Activated B cell treated with CpG ODN at 0.5 μM for 24 hours (primary cell): Measurements from ENCODE around the gene SLC35E1. TPM values are rescaled to one million over a fixed set of nuclear protein-coding genes. Genes with fewer than 3 reads are reported as not detected.
A peak's percentile ranks its signal among the peaks of the same experiment; 100 is the strongest.

Experiments used
- ATAC-seq: fragments of 200-7000 bp; cut with Tn5 transposase; one replicate; pipeline ENCODE4 v1.10.0; 2021; ENCODE audit warnings: low read depth, mild to moderate bottlenecking, moderate library complexity
- CTCF ChIA-PET: fragments of 350-600 bp; sonication (Branson Sonifier 250); formaldehyde crosslinking; loops from one replicate; lab custom pipeline; 2021; ENCODE audit warnings: antibody characterized with exemption; lab: Charles Lee
- POLR2A ChIA-PET: fragments of 350-600 bp; sonication (Branson Sonifier 250); formaldehyde crosslinking; loops from one replicate; lab custom pipeline; 2021; ENCODE audit warnings: antibody characterized with exemption; lab: Charles Lee
- DNase-seq: peaks from one replicate; pipeline ENCODE4 v3.0.0; 2022
- H3K27ac Mint-ChIP-seq: one replicate; pipeline ENCODE4 v1.8.0; 2020; ENCODE audit warnings: mixed read lengths
- H3K27me3 Mint-ChIP-seq: one replicate; pipeline ENCODE4 v1.8.0; 2021; ENCODE audit warnings: mixed read lengths
- H3K36me3 Mint-ChIP-seq: one replicate; pipeline ENCODE4 v1.8.0; 2021; ENCODE audit warnings: low read depth, mixed read lengths
- H3K4me1 Mint-ChIP-seq: one replicate; pipeline ENCODE4 v1.8.0; 2021; ENCODE audit warnings: mixed read lengths
- H3K4me3 Mint-ChIP-seq: one replicate; pipeline ENCODE4 v1.8.0; 2020; ENCODE audit warnings: mild to moderate bottlenecking, mixed read lengths
- H3K9me3 Mint-ChIP-seq: one replicate; pipeline ENCODE4 v1.8.0; 2020; ENCODE audit warnings: mixed read lengths
- CTCF ChIP-seq: fragments of 200-600 bp; IDR thresholded peaks from one replicate; pipeline ENCODE4 v1.8.0; 2022; ENCODE audit warnings: antibody characterized with exemption, mild to moderate bottlenecking
- intact Hi-C: fragments of 100-400 bp; cut with micrococcal nuclease; formaldehyde crosslinking; loops from one replicate; pipeline ENCODE4 v1.15.1; 2024
- total RNA-seq: library from RNA; stranded (reverse); gene quantifications from 2 replicates; pipeline ENCODE4 v1.2.3, GENCODE V29; 2022

SLC35E1 gene
- total RNA-seq, 1 donor from 2014 or later, result 51.7 TPM

GRCh38 chr19:16605553-16605994 is 33.4 kb upstream of the SLC35E1 start:
- peaks cover 17% of the 10 kb centered on the region for H3K36me3 Mint-ChIP-seq
- H3K4me1 Mint-ChIP-seq, result peaks cover 65% of the 10 kb centered on the region
- ChIA-PET POLR2A (interaction anchor here (1.0 to 1.4 kb wide), 3 partner anchors 15 to 20 kb away, joined by 3 read pairs; no protein-coding TSS in a partner anchor), CTCF (no interaction called here)
- TF ChIP-seq CTCF, result no peak
- intact Hi-C loops, result loop anchor here (2.0 kb wide), 1 partner anchor 17 kb away; no protein-coding TSS in a partner anchor
- H3K9me3 Mint-ChIP-seq, result no peaks in the 10 kb centered on the region
- no peak for DNase-seq
- H3K27ac Mint-ChIP-seq, result peak overlapping the region; percentile 65
- no peak for ATAC-seq
- H3K4me3 Mint-ChIP-seq, result no peak overlapping the region
- H3K27me3 Mint-ChIP-seq, result no peaks in the 10 kb centered on the region

GRCh38 chr19:16605115-16605514 is 32.9 kb upstream of the SLC35E1 start:
- ATAC-seq (no peak), DNase-seq (no peak)
- TF ChIP-seq CTCF, result no peak
- H3K36me3 Mint-ChIP-seq, result peaks cover 17% of the 10 kb centered on the region
- CTCF ChIA-PET, result no interaction called here
- POLR2A ChIA-PET, result interaction anchor here (0.6 to 1.4 kb wide), 2 partner anchors 15 to 24 kb away, joined by 3 to 6 read pairs; no protein-coding TSS in a partner anchor
- H3K9me3 Mint-ChIP-seq, result no peaks in the 10 kb centered on the region
- no peak overlapping the region for H3K4me3 Mint-ChIP-seq
- peak overlapping the region; percentile 65 for H3K27ac Mint-ChIP-seq
- intact Hi-C loops, result loop anchor here (2.0 kb wide), 1 partner anchor 16 kb away; no protein-coding TSS in a partner anchor
- peaks cover 66% of the 10 kb centered on the region for H3K4me1 Mint-ChIP-seq
- no peaks in the 10 kb centered on the region for H3K27me3 Mint-ChIP-seq

- Mint-ChIP-seq H3K27me3 (no peaks in the 10 kb centered on the region), H3K27ac (peak overlapping the region; percentile 65), H3K4me1 (peaks cover 65% of the 10 kb centered on the region), H3K36me3 (peaks cover 17% of the 10 kb centered on the region), H3K4me3 (no peak overlapping the region), H3K9me3 (no peaks in the 10 kb centered on the region)
- no peak for DNase-seq
- no peak for ATAC-seq
- POLR2A ChIA-PET, result interaction anchor here (0.6 to 1.4 kb wide), 3 partner anchors 14 to 25 kb away, joined by 3 to 6 read pairs (median 4); no protein-coding TSS in a partner anchor
- intact Hi-C loops, result loop anchor here (2.0 kb wide), 1 partner anchor 16 kb away; no protein-coding TSS in a partner anchor
- CTCF ChIA-PET, result no interaction called here
- TF ChIP-seq CTCF, result no peak
These were observed 32.4 kb upstream of the SLC35E1 start for GRCh38 chr19:16604615-16605014.

- Mint-ChIP-seq H3K27me3 (no peaks in the 10 kb centered on the region), H3K4me1 (peaks cover 65% of the 10 kb centered on the region), H3K9me3 (no peaks in the 10 kb centered on the region), H3K36me3 (peaks cover 21% of the 10 kb centered on the region), H3K4me3 (no peak overlapping the region), H3K27ac (no peak overlapping the region)
- CTCF ChIA-PET, result interaction anchor here (0.9 kb wide), 1 partner anchor 15 kb away, joined by 4 read pairs; no protein-coding TSS in a partner anchor
- POLR2A ChIA-PET, result interaction anchor here (5.5 kb wide), 1 partner anchor 14 kb away, joined by 35 read pairs; no protein-coding TSS in a partner anchor
- TF ChIP-seq CTCF, result no peak
- ATAC-seq (no peak), DNase-seq (no peak)
- intact Hi-C loops, result no loop called here
These were observed 30.9 kb upstream of the SLC35E1 start for GRCh38 chr19:16603090-16603489.

GRCh38 chr19:16601378-16602052 is 29.3 kb upstream of the SLC35E1 start:
- CTCF ChIA-PET, result no interaction called here
- H3K36me3 Mint-ChIP-seq, result peaks cover 17% of the 10 kb centered on the region
- H3K4me3 Mint-ChIP-seq, result no peak overlapping the region

More at GRCh38 chr19:16601378-16602052, 29.3 kb upstream of the SLC35E1 start:
- POLR2A ChIA-PET, result interaction anchor here (0.7 to 5.5 kb wide), 3 partner anchors 13 to 483 kb away, joined by 3 to 35 read pairs (median 4); no protein-coding TSS in a partner anchor
- no peak overlapping the region for H3K27ac Mint-ChIP-seq
- DNase-seq, result no peak
- ATAC-seq, result no peak
- intact Hi-C loops, result no loop called here
- TF ChIP-seq CTCF, result no peak
- H3K27me3 Mint-ChIP-seq, result no peaks in the 10 kb centered on the region
- peaks cover 57% of the 10 kb centered on the region for H3K4me1 Mint-ChIP-seq
- no peaks in the 10 kb centered on the region for H3K9me3 Mint-ChIP-seq
